Hematopoietic multipotent progenitor cell treated with erythropoietin and hydrocortisone succinate and interleukin-3 and kit ligand, for 4 days (in vitro differentiated cells): ENCODE measurements around the gene KLHL2.

Experiments used
- DNase-seq: peaks from one replicate; pipeline ENCODE4 v3.0.0-alpha.2; 2015

KLHL2 gene

DNA sequence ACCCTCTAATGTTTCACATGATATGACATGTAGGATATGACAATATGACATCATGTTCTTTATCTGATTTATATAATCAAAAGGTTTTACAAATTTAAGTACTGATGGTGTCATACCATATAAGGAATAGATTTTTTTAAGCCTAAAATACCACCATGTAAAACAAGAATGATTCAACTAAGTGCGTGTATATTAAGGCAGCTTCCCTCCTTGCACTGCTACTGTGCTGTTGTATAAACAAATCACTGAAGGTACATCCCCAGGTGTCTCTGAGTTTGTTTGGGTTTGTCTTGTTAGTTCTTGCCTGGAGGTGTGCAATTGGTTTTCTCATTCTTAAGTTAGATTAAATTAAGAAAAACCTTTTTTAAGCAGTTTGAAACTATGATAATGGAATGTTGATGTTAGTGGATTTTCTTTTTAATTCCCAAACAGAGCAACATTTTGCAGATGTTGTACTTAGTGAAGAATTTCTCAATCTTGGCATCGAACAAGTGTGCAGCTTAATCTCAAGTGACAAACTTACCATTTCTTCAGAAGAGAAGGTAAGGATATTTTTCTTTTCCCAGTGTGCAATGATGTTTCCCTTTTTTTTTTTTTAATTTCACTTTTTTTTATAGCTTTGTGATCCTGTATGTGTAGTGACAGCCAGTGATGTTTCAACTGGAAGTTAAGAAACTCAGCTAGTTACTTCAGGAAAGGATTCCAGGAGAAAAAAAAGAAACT, 86.7 kb downstream of the KLHL2 start:
- no peak for DNase-seq

DNA sequence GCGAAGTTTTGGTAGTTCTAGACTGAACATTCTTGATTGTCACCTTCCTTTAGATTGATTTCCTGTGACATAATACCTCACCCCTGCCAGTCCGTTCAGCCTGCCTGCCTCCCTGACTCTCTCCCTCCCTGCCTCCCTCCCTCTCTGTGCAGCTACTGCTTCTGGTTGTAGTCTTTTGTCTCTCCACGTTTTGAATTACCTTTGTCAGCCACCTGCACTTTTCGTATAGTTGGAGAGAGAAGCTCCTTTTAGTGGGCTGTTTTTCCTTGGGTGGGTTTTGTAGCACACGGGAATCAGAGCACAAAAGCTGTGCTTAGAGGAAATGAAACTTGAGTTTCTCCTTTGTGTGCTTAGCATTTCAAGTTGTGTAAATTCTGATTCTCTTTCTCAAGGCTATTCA, 87.5 kb downstream of the KLHL2 start:
- DNase-seq = no peak

DNA sequence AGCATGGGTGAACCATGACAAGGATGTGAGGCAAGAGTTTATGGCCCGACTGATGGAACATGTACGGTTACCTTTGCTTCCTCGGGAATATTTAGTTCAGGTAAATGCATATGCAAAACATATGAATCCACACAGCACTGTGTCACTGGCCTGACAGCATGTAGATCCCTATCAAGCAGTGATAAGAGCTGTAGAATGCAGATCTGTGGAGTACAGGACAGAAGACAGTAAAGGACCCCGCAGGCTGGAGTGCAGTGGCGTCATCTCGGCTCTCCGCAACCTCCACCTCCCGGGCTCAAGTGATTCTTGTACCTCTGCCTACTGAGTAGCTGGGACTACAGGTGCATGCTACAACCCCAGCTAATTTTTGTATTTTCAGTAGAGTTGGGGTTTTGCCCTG, 90.3 kb downstream of the KLHL2 start:
- DNase-seq = no peak

DNA sequence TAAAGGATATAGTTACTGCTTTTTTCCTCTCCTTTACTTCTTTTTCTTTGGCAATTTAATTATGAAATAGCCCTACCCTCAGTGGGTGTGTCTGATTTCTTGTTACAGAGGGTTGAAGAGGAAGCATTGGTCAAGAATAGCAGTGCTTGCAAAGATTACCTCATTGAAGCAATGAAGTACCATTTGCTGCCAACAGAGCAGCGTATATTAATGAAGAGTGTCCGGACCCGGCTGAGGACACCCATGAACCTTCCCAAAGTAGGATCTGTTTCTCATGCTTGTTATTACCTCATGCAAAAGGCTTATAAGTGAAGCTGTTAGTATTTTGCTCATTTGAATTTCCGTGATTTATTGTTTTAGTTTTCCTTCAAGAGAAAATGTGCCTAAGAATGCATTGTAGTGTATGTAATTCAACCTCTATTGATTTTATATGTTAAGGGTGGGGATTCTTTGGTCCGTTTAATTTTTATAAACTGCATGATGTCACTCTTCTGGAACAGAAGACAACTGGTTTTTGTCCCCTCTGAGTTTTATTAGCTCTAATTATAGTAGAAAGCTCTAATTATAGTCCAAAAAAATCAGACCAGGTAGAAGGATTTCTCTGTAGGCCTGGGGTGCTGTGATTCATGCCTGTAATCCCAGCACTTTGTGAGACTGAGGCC, 92.2 kb downstream of the KLHL2 start:
- DNase-seq = peak; percentile 50

DNA sequence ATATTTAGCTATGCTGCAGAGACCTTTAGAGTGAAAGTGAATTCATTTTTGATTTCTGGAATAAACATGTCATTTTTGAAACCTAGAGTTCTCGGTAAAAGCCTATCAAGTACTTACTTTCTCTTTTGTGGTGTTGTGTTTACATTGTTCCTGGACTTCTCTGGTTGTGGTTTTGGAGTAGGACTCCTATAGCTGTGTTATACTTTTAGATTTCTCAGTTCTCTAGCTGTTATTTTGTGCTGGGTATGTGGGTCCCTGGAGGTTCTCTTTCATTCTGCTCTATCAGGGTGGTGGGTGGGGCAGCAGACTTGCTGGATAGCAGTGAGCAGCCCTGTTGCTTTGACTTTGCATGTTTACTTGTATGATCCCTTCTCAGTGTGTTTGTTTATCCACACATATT, 94.5 kb downstream of the KLHL2 start:
- peak; percentile 42 for DNase-seq

DNA sequence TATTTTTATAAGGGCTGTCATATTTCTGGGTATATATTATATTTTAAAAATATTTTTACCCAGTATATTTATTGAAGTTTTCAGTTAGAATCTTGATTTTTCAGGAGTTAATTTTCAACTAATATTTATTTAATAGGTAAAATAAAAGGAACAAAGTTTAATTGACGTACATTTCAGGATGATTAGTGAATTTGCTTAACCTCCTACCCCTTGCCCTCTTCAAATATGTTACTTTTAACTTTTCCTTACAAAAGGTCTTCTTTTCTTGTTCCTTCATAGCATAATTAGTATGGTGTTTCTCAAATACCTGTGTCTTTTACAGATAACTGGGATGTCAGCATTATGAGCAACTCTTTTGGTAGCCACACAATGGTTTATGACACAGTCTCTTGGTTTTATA, 95.3 kb downstream of the KLHL2 start:
- no peak for DNase-seq

DNA sequence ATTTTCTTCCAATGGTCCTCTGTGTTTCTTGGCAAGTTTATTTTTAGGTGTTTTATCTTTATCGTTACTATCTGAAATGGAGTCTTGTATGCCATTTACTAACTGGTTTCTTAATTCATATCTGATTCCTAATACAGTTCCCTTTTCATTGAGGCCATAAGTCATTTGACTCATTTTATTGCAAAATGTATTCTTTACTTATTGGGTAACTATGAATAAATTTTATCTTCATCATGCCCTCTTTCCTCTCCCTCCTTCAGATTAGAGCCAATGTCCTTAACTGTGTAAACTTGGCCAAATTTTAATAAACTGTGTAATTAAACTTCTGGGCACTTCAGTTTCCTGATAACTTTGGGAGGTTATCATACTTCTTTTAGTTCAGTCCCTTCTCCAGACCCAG, 100.8 kb downstream of the KLHL2 start:
- DNase-seq = peak; percentile 51

DNA sequence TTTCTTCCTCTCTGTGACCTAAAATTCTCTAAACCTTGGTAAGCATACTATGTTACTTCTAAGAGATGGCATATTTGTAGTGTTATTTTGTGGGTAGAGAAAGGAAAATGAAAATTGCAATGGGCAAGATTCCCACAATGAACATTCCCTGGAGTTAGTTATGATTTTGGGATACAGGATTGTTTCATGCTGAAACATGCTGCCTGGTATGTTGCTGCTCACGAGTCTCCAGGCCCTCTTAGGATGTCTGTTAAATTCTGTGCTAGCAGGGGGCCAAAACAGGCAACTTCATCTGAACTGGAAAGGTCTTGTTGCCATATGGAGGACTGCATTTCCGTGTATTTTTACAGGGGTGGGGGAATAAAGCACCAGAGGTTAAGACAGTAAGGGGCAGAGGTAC, 101.2 kb downstream of the KLHL2 start:
- no peak for DNase-seq

DNA sequence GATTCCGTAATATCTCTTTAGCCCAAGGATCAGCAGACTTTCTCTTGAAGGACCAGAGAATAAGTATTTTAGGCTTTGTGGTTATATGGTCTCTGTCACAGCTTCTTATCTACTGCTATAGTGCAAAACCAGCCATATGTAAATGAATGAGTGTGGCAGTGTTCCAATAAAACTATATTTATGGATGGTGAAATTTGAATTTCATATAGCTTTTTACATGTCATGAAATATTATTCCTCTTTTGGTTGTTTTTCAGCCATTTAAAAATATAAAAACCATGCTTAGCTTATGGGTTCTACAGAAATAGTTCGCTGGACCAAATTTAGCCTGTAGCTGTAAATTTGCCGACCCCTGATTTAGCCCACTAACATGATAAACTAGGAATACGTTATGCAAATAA, 102.1 kb downstream of the KLHL2 start:
- DNase-seq = peak; percentile 50

DNA sequence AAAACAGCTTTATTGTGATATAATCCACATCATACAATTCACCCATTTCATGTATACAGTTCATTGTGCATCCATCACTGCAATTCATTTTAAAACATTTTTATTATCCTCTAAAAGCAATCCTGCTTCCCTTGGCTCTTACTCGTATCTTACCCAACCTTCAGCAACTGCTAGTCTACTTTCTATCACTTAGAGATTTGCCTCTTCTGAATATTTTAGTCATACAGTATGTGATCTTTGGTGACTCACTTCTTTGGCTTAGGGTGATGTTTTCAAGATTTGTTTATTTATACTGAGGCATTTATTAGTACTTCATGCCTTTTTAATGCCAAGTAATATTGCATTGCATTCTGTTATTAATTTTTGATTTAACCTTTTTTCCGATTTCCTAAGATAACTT, 105.1 kb downstream of the KLHL2 start:
- DNase-seq = no peak

DNA sequence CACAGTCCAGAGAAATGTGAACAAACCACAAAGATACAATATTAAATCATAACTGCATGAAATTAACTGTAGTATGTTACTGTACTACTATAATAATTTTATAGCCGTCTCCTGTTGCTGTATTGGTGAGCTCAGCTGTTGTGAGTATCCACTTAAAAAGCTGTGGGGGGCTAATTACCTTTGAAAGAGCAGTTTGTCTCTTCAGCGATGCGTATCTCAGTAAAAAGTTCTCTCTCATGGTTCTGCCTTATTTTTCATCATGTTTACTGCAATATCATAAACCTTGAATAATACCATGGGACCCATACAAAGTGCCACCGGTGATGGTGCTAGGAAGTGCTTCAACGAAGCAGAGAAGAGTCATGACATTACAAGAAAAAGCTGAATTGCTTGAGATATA, 111.7 kb downstream of the KLHL2 start:
- no peak for DNase-seq

DNA sequence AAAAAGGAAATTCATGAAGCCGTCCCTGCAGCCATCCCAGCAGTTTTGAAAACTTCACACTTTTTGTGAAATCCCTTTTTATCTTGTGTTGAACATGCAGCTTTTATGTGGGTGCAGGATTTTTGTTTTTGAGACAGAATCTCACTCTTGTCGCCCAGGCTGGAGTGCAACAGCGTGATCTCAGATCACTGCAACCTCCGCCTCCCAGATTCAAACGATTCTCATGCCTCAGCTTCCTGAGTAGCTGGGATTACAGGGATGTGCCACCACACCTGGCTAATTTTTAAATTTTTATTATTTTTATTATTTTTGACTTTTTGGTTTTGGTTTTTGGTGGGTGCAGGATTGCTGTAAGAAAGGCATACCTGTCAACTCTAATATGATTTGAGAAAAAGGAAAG, 112.1 kb downstream of the KLHL2 start:
- no peak for DNase-seq

DNA sequence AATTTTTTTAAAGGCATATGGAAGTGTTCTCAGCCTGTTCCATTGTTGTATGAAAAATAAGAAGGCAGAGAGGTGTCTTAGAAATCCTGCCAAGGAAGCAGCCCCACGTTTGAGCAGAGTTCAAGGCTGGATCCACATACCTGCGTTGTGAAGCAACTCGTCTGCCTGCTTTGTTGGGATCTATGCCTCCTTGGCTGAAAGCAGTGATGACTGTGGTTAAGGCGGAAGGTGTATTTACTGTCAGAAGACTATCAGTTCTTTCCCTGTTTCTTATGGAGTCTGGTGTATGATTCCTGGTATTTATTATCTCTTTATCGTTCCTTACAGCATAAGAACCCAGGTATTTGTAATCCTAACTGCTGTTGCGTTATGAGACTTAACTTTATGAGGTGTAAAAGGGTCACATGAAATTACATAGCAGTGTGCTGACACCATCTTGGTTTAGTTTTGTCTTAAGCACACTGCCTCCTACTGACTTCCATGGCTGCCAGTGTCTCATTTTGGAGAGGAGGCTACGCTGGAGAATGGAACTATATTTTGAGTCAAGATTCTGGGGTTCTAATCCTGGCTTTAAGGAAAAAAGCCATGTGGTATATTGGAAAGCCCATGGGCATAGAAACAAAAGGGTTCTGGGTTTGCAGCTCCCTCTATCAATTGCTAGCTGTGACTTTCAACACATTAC, 117.0 kb downstream of the KLHL2 start:
- DNase-seq = no peak

DNA sequence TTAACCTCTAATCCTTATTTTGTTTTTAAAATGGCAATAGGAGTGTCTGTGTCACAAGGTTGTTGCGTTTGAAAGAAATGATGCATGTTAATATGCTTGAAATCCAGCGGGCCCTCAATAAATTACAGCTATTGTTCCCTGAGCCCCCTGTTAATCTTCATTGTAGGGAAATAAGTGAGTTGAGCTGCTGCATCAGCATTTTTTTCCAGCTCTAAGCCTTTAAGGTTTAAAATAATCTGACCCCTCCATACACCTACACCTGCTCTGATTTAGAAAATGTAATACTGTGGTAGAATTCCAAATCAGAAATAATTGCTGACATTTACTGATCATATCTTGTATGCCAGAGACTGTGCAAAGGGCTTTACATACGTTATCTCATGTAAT, 117.5 kb downstream of the KLHL2 start:
- no peak for DNase-seq

DNA sequence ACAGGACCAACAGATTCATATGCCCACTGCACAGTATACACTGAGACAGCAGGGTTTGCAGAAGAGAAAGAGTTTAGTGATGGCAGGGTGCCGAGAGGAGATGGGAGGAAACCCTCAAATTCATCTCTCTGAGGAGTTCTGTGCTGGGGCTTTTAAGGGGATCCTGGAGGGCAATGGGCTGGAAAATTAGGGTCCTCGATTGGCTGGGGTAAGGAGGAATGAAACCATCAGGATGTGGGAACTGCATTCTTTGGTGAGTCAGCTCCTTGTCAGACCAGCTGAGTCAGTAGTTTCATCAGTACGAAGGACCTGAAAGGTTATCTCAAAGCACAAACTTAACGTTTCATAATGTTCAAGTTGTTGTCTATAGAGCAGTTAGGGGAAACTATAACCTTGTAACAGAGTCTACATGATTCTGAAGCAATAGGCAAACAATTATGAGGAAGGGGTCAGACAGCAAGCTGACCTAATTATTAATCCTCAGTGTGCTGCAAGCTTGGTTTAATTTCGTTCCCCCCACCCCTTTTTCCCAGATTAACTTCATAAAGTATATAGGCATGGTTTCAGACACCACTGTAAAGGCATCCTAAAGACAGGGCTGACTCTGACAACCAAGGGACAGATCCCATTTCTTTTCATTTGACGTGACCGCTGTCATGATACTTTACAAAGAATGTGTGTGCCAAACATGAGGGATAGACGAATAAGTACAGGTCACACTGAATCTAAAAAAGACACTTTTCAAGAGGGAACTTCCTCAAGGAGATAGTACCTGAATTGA, 118.6 kb downstream of the KLHL2 start:
- DNase-seq = peak; percentile 55

DNA sequence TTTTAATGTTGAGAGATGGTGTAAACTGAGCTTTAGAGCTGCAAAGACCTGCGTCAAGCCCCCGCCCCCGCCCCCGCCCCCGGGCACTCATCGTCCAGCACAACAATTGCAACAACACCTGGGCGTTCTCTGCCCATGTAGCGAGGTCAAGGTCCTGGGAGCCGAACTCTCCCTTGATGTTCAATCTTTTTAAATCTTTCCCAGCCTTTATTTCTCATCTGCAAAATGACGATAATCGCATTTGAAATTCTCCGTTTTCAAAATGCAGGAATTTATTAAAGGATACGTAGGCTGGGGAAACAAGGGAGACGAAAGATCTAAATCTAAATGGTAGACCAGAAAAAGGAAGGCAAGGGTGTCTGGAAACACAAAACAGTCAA, 119.5 kb downstream of the KLHL2 start:
- peak; percentile 62 for DNase-seq

DNA sequence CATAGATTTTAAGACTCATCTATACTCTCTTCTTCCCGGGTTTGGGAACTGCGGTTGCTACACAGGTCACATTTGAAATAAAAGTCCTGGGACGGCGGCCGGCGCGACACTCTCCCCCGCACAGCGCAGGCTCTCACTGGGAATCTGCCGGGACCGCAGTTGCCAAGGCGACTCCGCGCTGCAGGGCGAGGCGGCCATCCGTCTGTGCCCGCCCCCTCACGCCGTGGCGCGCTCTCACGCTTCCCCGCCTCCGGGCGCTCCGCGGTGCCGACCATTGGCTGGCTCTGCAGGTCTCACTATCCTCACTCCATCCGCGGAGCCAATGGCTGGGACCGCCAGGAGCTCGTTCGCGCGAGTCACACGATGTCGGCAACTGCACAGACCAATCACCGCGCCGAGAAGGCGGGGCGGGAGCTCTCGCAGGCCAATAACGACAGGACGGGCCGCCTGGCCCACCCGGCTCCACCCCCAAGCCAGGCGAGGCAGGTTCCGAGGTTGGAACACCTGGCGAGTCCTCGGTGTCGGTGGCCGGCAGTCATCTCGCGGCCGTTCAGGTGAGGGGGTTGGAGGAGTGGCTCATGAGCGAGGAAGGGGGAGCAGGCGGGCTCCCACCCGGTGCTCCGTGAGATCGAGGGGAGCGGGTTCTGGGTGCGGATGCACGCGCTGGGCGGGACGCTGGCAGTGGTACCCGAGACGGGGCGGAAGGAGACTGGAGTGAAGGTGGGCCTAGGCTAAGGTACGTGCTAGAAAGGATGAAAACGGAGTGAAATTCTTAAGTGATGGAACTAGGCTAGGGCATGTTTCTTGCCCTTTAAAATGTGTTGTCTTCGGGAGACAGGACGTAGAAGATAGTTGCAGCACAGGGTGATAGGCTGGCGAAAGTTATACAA, 120.1 kb downstream of the KLHL2 start, which contains the start of gene MSMO1:
TSS of gene MSMO1 (plus strand) at position 459 of the 890 bp plus-strand sequence. CDS start 5,702 bp downstream, outside the sequence.
- peak; percentile 99 for DNase-seq

DNA sequence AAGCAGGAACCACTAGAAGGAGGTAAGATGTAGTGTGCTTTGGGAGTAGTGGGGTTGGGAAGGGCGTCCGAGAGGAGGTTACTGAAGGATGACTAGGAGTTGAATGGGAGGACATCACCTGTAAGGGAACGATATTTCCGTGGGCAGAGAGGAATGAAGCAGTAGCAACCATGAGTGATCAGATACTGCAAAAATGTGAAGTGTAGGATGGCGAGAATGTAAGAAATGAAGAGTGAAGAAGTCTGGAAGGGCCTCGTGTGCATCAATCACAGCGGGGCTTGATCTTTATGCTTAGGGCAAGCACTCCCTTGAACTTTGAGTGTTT, 120.7 kb downstream of the KLHL2 start:
- DNase-seq = no peak

DNA sequence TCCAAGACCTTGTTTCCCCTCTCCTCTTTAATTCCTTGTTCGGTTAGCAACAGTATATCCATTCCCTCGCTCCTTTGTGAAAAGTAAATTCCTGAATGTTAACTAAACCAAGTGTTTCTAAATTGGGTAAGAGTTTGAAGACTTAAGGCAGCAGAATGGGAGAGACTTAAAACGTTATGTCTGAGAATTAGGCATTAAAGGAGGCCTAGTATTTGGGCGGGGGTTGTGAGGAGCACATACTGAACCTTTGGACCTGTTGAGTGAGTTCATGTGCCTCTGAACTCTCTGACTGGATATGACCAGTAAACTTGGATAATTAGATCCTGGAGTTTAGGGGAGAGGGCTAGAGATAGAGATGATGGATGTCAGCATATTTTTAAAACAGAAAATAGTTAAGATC, 121.3 kb downstream of the KLHL2 start:
- DNase-seq = no peak

DNA sequence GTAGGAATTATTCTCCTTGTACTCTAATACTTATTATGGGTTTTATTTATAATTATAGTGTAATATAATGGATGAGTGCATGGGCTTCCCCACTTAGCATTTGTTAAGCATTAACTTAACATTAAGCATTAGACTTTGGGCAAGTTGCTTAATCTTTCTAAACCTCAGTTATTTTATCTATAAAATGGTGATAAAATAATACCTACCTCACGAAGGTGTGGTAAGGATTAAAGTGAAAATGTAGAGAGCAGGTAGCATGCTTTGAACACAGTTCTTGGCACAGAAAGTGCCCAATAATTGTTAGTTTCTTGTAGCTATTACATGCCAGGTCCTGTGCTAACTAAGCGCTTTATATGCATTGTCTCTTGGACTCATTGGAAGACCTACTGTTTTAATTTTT, 122.7 kb downstream of the KLHL2 start:
- DNase-seq = no peak

DNA sequence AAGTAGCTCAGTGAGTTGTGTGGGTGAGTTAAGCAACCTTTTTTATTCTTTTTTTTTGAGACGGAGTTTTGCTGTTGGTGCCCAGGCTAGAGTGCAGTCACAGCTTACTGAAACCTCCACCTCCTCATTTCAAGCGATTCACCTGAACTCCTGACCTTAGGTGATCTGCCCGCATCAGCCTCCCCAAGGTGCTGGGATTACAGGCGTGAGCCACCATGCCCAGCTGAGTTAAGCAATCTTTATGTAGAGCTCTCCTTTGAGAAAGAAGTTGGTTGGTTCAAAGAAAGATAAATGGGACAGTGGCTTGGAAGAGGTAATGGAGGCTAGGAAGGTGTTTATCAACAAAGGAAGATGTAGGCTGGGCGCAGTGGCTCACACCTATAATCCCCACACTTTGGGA, 123.3 kb downstream of the KLHL2 start:
- DNase-seq = no peak

DNA sequence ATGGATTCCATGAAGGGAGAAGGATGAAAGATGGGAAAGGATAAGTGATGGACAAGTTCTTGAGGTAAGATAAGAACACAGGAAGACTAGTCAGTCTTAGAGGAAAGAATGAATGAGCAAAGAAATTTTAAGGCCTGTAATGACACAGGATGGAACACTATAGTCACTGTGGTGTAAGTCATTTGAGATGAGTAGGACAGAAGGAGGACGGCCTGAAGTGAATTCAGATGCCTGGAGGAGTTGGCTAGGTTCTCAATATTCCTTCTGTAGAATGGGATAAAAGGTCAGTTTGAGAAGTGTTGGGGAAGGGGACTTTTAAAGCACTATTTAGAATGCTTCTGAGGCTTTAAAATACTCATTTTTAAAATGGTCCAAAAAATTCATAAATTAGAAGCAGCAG, 124.0 kb downstream of the KLHL2 start:
- DNase-seq = peak; percentile 61

DNA sequence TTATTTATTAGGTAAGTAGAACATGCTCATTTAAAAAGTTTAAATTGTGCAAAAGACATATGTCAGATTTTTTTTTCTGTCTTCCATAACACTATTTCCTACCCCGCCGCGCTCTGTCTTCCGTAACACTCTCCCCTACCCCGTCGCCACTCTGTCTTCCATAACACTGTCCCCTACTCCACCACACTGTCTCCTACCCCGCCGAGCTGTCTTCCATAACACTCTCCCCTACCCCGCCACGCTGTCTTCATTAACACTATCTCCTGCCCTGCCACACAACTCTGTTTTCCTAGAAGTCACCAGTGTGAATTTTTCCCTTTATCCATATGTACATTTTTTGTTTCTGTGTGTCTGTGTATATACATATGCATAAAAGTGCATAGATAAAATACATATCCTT, 124.5 kb downstream of the KLHL2 start:
- DNase-seq = no peak
